Endometrium (tissue), 2 donors: ENCODE data around the gene RPS28.
"Not testable (repeated sequence)": the region's sequence is repeated elsewhere in the genome, so short reads cannot be mapped to it uniquely, and the experiment has no call there.

ENCODE experiments used
- FAIRE-seq: peaks from 2 replicates; lab custom pipeline; 2012; peaks lifted over from hg19 to GRCh38; lab: Jason Lieb, UNC
- donor health status: control.
- donor health status: control.

RPS28 gene

GRCh38 chr19:8321067-8321985, at the start of gene RPS28, which contains the start of gene NDUFA7:
RPS28 (plus strand) TSS chr19:8321496; CDS start chr19:8321531, 35 bp downstream.
NDUFA7 (minus strand) TSS chr19:8321375; CDS start chr19:8321358, 17 bp downstream.
- peak; percentile 23 for FAIRE-seq

GRCh38 chr19:8276508-8276907, 44.8 kb upstream of the RPS28 start:
- not testable (repeated sequence) for FAIRE-seq

GRCh38 chr19:8291337-8291736, 30.0 kb upstream of the RPS28 start:
- FAIRE-seq = not testable (repeated sequence)

- no peak for FAIRE-seq
These were observed 19.0 kb upstream of the RPS28 start for GRCh38 chr19:8302357-8302691.

- no peak for FAIRE-seq
These were observed 18.6 kb upstream of the RPS28 start for GRCh38 chr19:8302734-8303133.

- no peak for FAIRE-seq
These were observed 16.3 kb upstream of the RPS28 start for GRCh38 chr19:8304841-8305621.

GRCh38 chr19:8305798-8306197, 15.5 kb upstream of the RPS28 start:
- no peak for FAIRE-seq

GRCh38 chr19:8306235-8307054, 14.9 kb upstream of the RPS28 start:
- no peak for FAIRE-seq

- no peak for FAIRE-seq
These were observed 13.8 kb upstream of the RPS28 start for GRCh38 chr19:8307400-8307964.

- no peak for FAIRE-seq
These were observed 13.1 kb upstream of the RPS28 start, which contains the start of gene CD320 for GRCh38 chr19:8307965-8308866. CD320 (minus strand) TSS chr19:8308358; CDS start chr19:8308290, 68 bp downstream.

- FAIRE-seq = no peak
These were observed 12.4 kb upstream of the RPS28 start for GRCh38 chr19:8308891-8309291.

- FAIRE-seq = no peak
These were observed 10.8 kb upstream of the RPS28 start for GRCh38 chr19:8310342-8311055.

- no peak for FAIRE-seq
These were observed 9.6 kb upstream of the RPS28 start for GRCh38 chr19:8311461-8312260.

GRCh38 chr19:8314981-8315640, 6.2 kb upstream of the RPS28 start:
- FAIRE-seq = not testable (repeated sequence)

- FAIRE-seq = no peak
These were observed 4.8 kb upstream of the RPS28 start for GRCh38 chr19:8316351-8317125.

- FAIRE-seq = not testable (repeated sequence)
These were observed 2.5 kb upstream of the RPS28 start for GRCh38 chr19:8318835-8319234.

- no peak for FAIRE-seq
These were observed 1.3 kb upstream of the RPS28 start for GRCh38 chr19:8319807-8320520.
